ENCODE results near the gene MEIOSIN.
"Not testable (repeated sequence)": the region's sequence is repeated elsewhere in the genome, so short reads cannot be mapped to it uniquely, and the experiment has no call there.

Gene MEIOSIN

DNA sequence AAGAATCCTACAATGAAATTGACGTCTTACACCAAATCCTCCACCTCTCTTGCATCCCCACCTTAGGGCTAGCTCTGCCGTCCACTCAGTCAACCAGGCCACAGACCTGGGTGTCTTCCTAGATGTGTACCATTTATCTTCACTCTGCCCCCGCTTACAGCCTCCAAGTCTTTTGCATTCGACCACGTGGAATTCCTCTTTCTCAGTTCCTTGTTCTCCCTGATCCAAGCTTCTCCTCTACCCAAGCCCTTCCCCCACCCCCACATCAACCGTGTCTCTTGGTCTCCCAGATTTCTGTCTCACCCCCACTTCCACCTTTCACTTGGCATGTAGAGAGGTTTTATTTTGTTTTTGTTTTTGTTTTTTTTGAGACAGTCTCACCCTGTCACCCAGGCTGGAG, 60.6 kb downstream of the MEIOSIN start:
- no peak overlapping the region for H3K4me3 ChIP-seq (replicated peaks; ENCODE audit: low read depth, low read length)
- TF ChIP-seq, protein P1, sequence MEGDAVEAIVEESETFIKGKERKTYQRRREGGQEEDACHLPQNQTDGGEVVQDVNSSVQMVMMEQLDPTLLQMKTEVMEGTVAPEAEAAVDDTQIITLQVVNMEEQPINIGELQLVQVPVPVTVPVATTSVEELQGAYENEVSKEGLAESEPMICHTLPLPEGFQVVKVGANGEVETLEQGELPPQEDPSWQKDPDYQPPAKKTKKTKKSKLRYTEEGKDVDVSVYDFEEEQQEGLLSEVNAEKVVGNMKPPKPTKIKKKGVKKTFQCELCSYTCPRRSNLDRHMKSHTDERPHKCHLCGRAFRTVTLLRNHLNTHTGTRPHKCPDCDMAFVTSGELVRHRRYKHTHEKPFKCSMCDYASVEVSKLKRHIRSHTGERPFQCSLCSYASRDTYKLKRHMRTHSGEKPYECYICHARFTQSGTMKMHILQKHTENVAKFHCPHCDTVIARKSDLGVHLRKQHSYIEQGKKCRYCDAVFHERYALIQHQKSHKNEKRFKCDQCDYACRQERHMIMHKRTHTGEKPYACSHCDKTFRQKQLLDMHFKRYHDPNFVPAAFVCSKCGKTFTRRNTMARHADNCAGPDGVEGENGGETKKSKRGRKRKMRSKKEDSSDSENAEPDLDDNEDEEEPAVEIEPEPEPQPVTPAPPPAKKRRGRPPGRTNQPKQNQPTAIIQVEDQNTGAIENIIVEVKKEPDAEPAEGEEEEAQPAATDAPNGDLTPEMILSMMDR (IDR thresholded peaks at IDR 0.05; ENCODE audit: low read length, missing control alignments), result no peak
- DNase-seq (ENCODE audit: low read depth), result no peak

DNA sequence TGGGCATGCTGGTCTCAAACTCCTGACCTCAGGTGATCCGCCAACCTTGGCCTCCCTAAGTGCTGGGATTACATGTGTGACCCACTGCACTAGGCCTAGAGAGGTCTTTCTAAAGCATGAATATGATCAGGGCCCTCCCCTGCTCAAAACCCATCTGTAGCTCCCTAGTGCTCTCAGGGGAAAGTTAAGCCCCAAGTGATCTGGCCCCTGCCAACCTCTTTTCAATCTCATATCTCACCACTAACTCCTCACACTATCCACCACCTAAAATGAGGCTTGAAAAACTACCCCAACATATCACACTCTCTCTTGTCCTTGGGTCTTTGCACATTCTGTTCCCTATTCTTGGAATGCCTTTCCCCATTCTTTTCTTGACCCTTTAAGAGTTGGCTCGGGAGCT, 61.4 kb downstream of the MEIOSIN start:
- H3K4me3 ChIP-seq (replicated peaks; ENCODE audit: low read depth, low read length), result no peak overlapping the region

DNA sequence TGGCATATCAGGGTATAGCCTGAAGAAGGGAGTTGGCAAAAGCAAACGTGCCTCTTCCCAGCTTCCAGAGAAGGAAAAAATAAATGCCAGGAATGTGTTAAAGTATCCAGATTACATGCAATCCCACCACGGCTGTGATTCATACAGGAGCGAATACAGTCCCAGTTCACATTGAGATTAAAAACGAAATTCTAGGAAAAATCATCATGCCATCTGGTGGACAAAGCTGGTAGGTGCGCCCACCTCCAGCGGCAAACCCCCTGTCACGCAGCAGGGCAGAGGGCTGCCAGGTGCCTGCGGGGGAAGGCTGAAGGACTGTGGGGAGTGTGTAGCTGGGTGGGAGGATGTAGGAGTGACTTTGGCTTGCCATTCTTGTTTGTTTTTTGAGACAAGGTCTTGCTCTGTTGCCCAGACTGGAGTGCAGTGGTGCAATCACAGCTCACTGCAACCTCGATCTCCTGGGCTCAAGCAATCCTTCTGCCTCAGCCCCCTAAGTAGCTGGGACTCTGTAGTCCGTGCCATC, 65.8 kb downstream of the MEIOSIN start:
- TF ChIP-seq, protein P1 (IDR thresholded peaks at IDR 0.05; ENCODE audit: low read length, missing control alignments), result peak; percentile 72
- H3K4me3 ChIP-seq (replicated peaks; ENCODE audit: low read depth, low read length), result no peak overlapping the region
- DNase-seq (ENCODE audit: low read depth), result peak; percentile 86

More for the DNA sequence above, 61.4 kb downstream of the MEIOSIN start:
- TF ChIP-seq, protein P1 (IDR thresholded peaks at IDR 0.05; ENCODE audit: low read length, missing control alignments), result no peak
- no peak for DNase-seq (ENCODE audit: low read depth)

DNA sequence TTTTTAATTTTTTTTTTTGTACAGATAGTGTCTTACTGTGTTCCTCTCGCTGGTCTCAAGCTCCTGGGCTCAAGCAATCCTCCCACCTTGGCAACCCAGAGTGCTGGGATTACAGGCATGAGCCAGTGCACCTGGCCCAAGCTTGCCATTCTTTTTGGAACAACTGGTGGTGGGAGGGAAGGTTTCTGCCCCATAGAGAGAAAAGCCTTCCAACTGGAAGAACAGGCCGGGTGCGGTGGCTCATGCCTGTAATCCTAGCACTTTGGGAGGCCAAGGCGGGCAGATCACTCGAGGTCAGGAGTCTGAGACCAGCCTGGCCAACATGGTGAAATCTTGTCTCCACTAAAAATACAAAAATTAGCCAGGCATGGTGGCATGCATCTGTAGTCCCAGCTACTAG, 66.3 kb downstream of the MEIOSIN start:
- DNase-seq (ENCODE audit: low read depth); H3K4me3 ChIP-seq (replicated peaks; ENCODE audit: low read depth, low read length): not testable (repeated sequence)

DNA sequence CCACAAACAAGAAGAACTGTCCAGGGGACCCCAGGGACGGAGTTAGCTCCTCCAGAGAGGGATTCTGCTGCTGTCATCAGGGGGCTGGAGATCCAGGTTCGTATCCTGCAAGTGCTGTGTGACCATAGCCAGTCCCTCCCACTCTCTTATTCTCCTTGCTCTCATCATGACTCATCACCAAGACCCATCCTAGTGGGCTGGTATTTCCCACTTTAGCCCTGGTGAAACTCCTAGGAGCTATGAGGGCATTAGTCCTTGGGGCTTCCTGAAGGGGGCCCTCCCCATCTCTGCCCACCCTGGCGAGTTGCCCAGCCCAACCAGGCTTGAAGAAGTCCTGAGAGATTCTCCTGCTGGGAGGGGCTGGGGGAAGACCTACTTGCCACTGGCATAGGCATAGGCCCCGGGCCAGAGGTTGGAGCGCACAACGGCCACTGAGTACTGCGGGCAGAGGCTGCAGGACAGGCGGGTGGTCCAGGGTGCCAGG, 66.9 kb downstream of the MEIOSIN start:
- TF ChIP-seq, protein P1 (IDR thresholded peaks at IDR 0.05; ENCODE audit: low read length, missing control alignments), result no peak
- DNase-seq (ENCODE audit: low read depth), result peak; percentile 59
- no peak overlapping the region for H3K4me3 ChIP-seq (replicated peaks; ENCODE audit: low read depth, low read length)

DNA sequence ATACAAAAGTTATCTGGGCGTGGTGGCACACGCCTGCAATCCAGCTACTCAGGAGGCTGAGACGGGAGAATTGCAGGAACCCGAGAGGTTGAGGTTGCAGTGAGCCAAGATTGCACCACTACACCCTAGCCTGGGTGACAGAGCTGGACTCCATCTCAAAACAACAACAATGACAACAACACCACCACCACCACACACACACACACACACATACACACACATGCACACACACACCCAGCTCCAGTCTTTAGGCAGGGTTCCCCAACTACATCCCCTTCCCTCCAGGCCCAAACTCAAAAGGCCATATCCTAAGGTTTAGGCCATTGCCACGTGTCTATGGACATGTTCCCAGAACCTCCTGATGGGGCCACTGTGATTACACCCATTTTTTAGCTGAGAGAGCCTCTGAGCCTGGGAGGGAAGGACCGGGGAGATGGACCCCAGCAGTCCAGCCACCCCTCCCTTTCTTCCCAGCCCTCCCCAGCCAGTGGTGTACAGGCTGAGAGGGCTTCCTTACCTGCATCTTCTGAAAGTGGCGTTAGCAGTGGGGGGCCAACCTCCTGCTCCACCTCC, 68.5 kb downstream of the MEIOSIN start:
- TF ChIP-seq, protein P1 (IDR thresholded peaks at IDR 0.05; ENCODE audit: low read length, missing control alignments), result no peak
- no peak for DNase-seq (ENCODE audit: low read depth)
- H3K4me3 ChIP-seq (replicated peaks; ENCODE audit: low read depth, low read length), result no peak overlapping the region

DNA sequence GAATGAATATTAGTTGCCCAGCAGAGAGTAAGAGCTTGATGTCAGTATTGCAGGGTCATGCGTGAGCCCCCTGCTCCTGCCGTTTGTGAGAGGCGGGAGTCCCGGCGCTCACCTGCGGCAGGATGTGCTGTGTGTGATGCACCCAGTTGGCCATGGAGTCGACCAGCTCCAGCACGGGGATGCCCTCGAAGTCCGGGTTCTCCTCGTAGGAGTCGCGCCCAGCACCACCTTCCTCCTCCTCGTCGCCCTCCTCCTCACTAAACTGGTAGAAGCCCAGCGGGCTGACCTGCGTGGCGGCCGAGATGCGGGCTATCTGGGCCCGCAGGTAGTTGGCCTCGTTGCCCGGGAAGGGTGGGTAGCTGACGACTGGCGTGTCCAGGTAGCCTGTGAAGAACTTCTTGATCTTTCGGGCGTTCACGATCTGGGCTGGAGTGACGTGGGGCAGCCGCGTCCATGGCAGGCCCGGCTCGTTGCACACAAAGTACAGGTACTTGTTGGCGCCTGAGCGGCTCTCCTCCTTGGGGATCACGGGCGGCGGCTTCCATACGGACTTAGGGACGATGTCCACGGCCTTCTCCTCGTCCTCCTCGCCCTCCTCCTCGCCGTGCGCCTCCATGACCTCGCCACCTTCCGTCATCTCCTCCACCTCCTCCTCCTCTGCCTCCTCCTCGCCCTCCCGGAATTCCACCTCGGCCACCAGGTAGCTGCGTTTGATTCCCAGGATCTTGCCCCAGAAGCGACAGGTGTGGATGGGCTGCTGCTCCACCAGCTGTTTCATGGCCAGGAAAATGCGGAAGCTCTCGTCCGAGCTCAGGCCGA, 71.1 kb downstream of the MEIOSIN start:
- H3K4me3 ChIP-seq (replicated peaks; ENCODE audit: low read depth, low read length), result no peak overlapping the region
- DNase-seq (ENCODE audit: low read depth), result no peak
- TF ChIP-seq, protein P1 (IDR thresholded peaks at IDR 0.05; ENCODE audit: low read length, missing control alignments), result no peak
